Measurements from ENCODE around the gene EMSY.

Gene EMSY

DNA sequence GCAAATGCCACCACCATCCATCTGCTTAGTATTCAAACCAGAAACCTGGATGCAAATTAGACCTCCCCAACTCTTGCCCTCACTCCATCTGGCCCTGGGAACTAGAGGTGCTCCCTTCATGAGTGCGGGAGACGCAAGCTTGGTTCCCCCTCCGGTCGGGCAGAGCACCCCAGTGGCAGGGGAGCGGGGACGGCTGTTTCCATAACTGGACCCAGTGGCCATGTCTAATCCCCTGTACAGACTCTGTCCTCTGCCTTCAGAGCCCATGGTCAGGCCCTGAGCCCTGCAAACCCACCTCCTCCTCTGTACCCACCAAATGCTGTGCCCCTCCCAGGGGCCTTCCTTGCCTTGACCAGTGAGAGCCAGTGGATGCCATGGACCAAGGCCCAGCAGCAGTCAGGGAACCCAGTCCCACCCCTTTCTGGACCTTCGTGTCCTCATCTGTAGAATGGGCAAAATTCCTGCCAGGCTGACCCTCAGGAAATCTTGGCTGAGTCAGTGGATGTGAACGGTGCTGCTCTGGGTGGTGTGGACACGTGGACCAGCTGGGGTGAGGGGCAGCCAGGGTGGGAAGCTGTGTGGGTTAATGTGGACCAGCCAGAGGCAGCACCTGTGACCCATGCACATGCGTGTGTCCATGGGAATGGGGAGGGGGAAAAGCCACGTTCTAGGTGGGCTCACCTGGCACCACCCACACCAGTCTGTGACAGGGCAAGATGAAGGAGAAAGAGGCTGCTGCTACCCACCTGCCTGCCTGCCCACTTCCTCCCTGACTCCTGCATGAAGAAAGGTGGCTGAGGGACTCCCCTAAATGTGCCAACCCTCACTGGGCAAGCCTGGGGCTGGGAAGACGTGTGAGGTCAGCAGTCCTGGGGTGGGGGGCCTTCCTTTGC lies 153.0 kb downstream of the EMSY start:
- no peak for DNase-seq (ENCODE audit: low read depth)

DNA sequence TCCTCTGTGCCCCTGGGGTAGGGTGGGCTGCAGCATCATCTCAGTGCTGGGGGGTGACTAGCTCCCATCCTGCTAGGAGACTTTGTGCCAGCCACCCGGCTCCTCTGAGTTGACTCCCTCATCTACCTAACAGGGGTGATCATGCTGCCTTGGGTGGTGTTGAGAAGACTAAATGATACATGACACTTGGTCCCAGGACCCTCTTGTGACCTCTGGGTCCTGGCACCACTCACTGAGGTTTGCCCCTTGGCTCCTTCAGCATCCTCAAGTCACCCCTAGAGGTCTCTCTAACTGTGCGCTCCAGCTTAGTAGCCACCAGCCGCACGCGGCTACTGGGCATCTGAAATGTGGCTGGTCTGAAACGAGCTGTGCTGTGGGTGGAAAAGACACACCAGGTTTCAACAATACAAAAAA lies 153.6 kb downstream of the EMSY start:
- DNase-seq (ENCODE audit: low read depth) = no peak

DNA sequence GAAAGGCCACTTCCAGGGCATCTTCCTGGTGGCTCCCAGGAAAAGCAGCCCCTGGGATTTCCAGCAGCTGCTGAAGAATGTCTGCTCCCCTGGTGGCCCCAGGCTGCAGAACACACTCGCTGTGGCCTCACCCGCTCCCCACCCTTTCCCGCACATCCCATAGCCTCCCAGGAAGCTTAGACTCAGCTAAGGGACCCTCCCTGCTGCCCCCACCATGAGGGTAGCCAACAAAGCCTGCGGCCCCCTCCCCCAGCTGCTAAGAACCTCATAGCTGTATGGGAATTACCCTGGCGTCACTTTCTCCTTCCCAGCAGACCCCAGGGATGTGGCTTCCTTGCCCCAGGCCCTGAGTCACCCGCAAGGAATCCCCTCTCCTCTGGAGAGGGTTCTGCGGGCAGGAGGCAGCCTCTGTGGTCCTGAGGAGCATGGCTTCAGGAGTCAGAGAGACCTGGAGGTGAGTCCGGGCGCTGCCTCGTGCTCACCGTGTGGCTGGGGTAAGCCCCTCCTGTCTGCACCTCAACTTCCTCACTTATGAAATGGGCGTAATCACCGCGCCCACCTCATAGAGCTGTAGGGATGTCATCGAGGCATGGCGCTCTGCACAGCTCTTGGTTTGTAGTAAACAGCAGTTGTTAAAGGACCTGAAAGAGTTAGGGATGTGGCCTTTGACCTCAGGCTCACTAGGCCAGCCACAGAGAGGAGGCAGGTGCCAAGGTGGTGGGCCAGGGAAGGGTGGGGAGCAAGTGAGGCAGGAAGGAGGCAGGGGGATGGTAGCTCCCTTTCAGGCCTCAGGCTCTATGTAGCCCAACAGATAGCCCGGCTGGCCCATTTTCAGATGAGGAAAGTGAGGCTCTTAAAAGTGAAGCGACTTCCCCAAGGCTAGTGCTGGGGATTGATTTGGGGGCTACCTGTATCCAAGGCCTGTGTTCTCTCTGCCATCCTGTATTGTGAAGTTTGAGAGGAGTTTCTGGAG lies 154.5 kb downstream of the EMSY start:
- DNase-seq (ENCODE audit: low read depth) = no peak

DNA sequence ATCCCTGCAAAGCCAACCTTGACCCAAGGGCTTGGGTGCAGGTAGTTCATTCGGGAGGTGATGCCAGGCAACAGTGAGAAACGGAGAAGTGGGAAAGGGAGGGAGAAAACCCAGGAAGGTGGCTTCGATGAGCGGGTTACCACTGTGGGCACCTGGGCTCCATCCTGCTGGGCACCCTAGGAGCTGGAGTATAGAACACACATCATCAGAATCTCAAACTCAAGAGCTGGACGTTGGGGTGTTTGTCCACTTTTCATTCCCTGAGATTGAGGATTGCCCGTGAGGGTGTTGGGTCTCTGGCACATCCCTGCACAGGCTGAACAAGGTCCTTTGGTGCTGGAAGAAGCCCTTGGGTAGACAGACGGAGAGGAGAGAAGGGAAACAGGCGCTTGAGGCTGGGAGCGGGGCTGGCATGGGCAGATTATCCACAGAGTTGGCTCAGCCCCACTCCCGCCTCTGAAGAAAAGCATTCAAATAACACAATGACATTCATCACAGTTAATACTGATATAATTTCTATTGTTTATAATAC lies 155.4 kb downstream of the EMSY start:
- no peak for DNase-seq (ENCODE audit: low read depth)

DNA sequence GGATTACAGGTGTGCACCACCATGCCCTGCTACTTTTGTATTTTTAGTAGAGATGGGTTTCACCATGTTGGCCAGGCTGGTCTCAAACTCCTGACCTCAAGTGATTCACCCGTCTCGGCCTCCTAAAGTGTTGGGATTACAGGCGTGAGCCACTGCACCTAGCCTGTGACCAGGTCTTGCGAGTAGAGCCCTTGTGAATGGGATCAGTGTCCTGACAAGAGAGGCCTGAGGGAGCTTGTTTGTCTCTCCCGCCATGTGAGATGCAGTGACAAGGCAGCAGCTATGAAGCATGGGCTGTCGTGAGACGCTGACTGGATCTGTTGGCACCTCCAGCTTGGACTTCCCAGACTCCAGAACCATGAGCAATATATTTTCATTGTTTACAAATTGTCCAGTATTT lies 156.5 kb downstream of the EMSY start:
- no peak for DNase-seq (ENCODE audit: low read depth)

DNA sequence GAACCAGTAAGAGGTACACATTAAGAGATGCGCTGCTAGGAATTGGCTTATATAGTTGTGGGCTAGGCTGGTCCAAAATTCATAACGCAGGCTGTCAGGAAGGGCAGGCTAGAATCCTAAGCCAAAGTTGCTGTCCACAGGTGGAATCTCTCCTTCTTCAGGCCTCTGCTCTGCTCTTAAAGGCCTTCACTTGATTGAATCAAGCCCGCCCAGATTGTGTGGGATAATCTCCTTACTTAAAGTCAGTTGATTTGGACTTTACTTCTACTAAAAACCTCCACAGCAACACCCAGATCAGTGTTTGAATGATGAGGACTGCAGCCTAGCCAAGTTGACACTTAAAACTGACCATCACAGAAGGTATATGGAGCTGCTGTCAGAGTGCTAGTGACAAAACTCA lies 156.9 kb downstream of the EMSY start:
- DNase-seq (ENCODE audit: low read depth) = no peak

DNA sequence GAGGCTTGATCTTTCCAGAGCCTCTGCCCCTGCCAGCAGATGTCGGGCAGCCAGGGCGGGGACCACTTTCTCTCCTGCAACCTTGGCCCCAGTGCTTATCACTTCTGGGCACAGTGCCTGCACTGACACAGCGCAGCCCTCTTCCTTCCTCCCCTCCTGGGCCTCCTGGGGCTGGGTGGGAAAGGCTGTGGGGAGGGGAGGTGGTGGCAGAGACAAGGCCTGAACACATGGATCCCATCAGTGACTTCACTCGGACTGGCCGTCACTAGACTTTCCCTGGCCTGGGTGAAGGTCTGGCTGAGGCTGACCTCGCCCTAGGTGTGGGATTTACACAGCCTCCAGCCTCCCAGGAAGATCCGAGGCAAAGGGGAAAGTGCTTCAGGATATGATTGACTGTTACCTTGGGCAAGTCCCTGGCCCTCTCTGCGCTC lies 157.6 kb downstream of the EMSY start:
- DNase-seq (ENCODE audit: low read depth) = no peak

All from HS-27A (cell line).